Stimulated activated CD4-positive, alpha-beta T cell treated with anti-CD3 and anti-CD28 coated beads, TNF-alpha, amount 100 ng/mL, for 48 hours (primary cell): Measurements from ENCODE around the gene AUP1.
A peak's percentile ranks its signal among the peaks of the same experiment; 100 is the strongest.

Experiments used
- DNase-seq, 3 donors: peaks; one replicate each; pipeline ENCODE4 v3.0.0-alpha.2; 2020; ENCODE audit warnings: low read depth in 3 of 3

The AUP1 gene

GRCh38 chr2:74535440-74535965 is 6.0 kb upstream of the AUP1 start:
- no peak for DNase-seq

GRCh38 chr2:74534411-74534810 is 4.9 kb upstream of the AUP1 start:
- no peak for DNase-seq

DNA sequence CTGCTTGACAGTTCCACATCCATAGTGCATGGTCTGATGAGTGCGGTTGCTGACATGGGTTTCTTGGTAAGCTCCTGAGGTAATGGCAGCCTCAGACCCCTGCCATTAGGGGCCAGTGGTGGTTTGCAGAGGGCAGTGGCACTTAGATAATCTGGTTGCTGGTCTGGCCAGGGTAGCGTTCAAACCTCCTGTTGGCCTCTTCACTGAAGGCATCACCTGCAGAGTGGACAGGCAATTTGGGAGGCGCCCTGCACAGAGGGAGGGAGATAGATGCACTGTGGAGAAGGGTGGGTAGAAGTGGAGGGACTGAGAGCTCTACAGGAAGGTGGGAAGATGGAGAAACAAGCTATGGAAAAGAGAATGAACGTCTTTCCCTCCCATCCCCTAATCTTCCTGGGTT is 4.0 kb upstream of the AUP1 start:
- DNase-seq = no peak

- no peak for DNase-seq
Observed at GRCh38 chr2:74532222-74532621, 2.7 kb upstream of the AUP1 start.

GRCh38 chr2:74531666-74532065 is 2.2 kb upstream of the AUP1 start:
- no peak for DNase-seq

- DNase-seq = no peak
Observed at GRCh38 chr2:74530239-74531187, 1.0 kb upstream of the AUP1 start.

GRCh38 chr2:74528600-74529356 is 728 bp downstream of the AUP1 start:
- DNase-seq = no peak

DNA sequence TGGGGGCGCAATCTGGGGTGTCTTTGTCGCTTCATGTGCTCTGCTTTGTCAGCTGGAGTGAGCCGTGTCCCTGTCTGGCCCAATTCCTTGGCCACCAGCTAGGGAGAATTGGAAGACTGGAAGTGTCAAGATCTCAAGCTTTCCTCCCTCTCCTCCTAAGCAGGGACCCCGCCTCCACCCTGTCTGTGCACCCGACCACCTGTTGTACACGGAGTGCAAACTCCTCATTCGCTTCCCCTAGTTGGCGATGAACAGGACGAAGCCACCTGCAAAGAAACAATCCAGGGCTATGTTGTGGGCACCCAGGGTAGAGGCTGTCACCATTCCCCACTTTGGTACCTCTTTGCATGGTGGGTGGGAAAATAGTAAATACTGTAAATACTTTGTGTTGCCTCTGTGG is 1.8 kb downstream of the AUP1 start:
- no peak for DNase-seq

GRCh38 chr2:74526649-74527230 is 2.8 kb downstream of the AUP1 start:
- DNase-seq = no peak

DNA sequence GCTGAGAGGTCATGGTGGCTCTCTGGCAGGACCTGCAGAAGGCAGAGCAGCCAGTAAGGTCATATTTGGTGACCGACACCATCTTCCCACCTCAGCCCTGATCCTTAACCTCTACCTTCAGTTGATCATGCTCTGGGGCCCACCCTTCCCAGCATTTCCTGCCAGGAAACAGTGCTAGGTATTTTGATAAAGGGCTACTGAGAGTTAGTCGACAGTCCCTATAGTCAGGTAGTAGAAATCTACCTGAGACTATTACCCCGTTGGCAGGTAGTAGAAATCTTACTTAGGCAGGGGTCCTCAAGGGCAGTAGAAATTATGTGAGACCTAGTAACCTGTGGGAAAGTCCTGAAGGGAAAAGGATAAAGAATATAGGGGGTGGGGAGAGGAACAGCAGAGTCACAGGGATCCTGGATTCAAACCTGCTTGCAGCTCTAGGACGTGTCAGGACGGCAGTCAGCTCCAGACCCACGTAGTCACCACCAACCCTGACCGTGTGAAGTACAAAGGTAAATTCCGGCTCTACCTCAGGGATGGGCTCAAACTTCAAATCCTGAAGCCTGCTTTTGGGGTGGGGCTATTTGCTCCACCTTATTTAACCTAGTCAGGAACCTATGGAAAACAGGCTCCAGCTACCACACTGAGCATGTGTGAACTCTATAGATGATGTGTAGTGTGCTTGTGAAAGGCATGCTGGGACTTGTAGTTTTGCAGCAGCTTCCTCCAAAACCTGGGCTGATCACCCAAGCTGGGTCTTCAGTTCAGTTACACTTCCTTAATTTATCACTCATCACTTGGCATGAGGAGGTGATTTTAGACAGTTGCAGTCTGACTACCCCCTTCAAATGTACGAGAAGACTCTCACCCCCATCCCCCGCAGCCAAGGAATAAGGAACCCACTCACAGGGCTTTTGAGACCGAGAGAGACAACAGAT is 3.5 kb downstream of the AUP1 start, which contains the start of gene DQX1:
Gene DQX1, minus strand, starts transcription at position 515 of the 932 bp plus-strand sequence. Its CDS starts 502 bp downstream, at position 13.
- no peak for DNase-seq

GRCh38 chr2:74524955-74525716 is 4.4 kb downstream of the AUP1 start:
- no peak for DNase-seq

GRCh38 chr2:74524005-74524404 is 5.5 kb downstream of the AUP1 start:
- no peak for DNase-seq

GRCh38 chr2:74522516-74522915 is 7.0 kb downstream of the AUP1 start:
- no peak for DNase-seq

DNA sequence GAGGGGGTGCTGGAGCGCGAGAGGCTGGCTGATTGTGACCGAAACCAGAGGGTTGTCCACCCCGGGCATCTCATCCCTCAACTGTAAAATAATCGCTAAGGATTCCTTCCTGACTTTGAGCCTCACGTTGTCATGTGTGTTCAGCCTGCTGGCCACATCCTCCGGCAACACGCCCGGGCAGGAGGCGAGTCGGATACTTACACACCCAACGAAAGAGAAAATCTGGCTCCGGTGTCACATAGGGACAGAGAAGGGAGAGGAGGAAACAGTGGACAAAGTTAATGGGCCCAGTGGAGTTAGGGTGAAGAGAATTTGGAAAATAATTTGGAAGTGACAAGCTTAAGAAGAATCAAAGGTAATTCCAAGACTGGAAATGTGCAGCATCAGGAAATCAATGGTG is 12.9 kb downstream of the AUP1 start:
- DNase-seq = no peak

- peak in 2 of 3 donors; percentile 58 to 71 for DNase-seq
Observed at GRCh38 chr2:74515981-74516633, 13.4 kb downstream of the AUP1 start.

GRCh38 chr2:74515271-74515980 is 14.1 kb downstream of the AUP1 start:
- DNase-seq = no peak

GRCh38 chr2:74514368-74515270 is 14.9 kb downstream of the AUP1 start, which contains the start of gene TLX2:
Gene TLX2, plus strand, starts transcription at chr2:74514450. Its CDS starts 357 bp downstream, at chr2:74514807.
- no peak for DNase-seq
